Natural killer cell treated with Interleukin-12 subunit alpha and Interleukin-12 subunit beta and Interleukin-15 and Interleukin-18, amount 100 ng/mL, for 72 hours (primary cell): ENCODE results near the gene ZNF518A. TPM values are rescaled to one million over a fixed set of nuclear protein-coding genes. Genes with fewer than 3 reads are reported as not detected.

Source experiments
- ATAC-seq, 2 donors: fragments of 150-1000 bp; cut with Tn5 transposase in 1 of 2; sonication (Bioruptor Pico), chemical (Tn5 transposase) in 1 of 2; 2 replicates each; pipeline ENCODE4 v1.10.0; 2021
- DNase-seq: peaks from one replicate; pipeline ENCODE4 v3.0.0; 2022; ENCODE audit warnings: low spot score
- H3K27ac Mint-ChIP-seq, 2 donors: 1 replicate in 1 of 2; 2 replicates in 1 of 2; pipeline ENCODE4 v1.8.0; 2022; ENCODE audit warnings: mixed read lengths in 2 of 2, mild to moderate bottlenecking in 1 of 2, moderate library complexity in 1 of 2
- H3K27me3 Mint-ChIP-seq, 2 donors: 1 replicate in 1 of 2; 2 replicates in 1 of 2; pipeline ENCODE4 v1.8.0; 2022; ENCODE audit warnings: mixed read lengths in 2 of 2
- H3K36me3 Mint-ChIP-seq: one replicate; pipeline ENCODE4 v1.8.0; 2022; ENCODE audit warnings: mixed read lengths
- H3K4me1 Mint-ChIP-seq, 2 donors: 1 replicate in 1 of 2; 2 replicates in 1 of 2; pipeline ENCODE4 v1.8.0; 2022; ENCODE audit warnings: low read depth in 2 of 2, mixed read lengths in 2 of 2, mild to moderate bottlenecking in 1 of 2
- H3K4me3 Mint-ChIP-seq: one replicate; pipeline ENCODE4 v1.8.0; 2022; ENCODE audit warnings: mixed read lengths
- H3K9me3 Mint-ChIP-seq: 2 replicates; pipeline ENCODE4 v1.8.0; 2022; ENCODE audit warnings: mixed read lengths
- total RNA-seq, 2 donors: library from RNA; stranded (reverse); gene quantifications; one replicate each; pipeline ENCODE4 v1.2.3, GENCODE V29; 2022

ZNF518A gene
- total RNA-seq, 2 donors from 2014 or later: 21.1 to 27.7 TPM

DNA sequence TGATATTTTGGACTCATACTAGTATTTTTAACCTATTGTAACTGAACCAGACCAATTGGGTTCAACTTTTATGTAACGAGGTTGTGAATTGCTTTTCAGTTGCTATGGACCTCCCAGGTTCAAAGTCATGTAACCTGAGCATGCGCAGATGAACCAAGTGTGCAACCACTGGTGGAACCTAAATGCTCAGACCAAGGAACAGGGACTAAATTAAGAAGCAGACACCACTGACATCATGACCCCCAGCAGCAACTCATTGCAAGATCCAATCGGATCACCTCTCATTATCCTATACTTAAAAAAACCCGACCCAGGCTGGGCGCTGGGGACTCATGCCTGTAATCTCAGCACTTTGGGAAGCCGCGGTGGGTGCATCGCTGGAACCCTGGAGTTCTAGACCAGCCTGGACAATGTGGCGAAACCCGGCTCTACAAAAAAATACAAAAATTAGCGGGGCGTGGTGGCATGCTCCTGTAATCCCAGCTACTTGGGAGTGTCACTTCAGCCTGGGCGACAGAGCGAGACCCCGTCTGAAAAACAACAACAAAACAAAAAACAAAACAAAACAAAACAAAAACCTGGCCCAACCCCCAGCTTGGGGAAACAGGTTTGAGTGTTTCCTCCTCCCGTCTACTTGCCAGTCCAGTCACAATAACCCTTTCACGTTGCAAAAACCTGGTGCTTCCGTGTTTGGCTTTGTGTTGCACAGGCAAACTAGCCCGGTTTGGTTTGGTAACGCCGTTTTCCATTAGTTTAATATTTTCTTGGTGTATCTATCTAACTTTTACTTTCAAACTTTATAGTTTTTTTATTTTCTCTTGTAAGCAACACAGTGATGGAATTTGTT is 11.3 kb upstream of the ZNF518A start:
- H3K4me3 Mint-ChIP-seq: no peak overlapping the region
- peaks cover 51 to 77% of the 10 kb centered on the region in 2 donors for H3K27me3 Mint-ChIP-seq
- DNase-seq (no peak), ATAC-seq (no peak)
- no peaks in the 10 kb centered on the region for H3K4me1 Mint-ChIP-seq
- no peaks in the 10 kb centered on the region for H3K36me3 Mint-ChIP-seq
- no peaks in the 10 kb centered on the region for H3K9me3 Mint-ChIP-seq
- no peak overlapping the region for H3K27ac Mint-ChIP-seq

GRCh38 chr10:96122824-96123223 is 7.3 kb upstream of the ZNF518A start:
- H3K27me3 Mint-ChIP-seq: peaks cover 36 to 71% of the 10 kb centered on the region in 2 donors
- no peak overlapping the region for H3K27ac Mint-ChIP-seq
- no peaks in the 10 kb centered on the region for H3K4me1 Mint-ChIP-seq
- H3K9me3 Mint-ChIP-seq: no peaks in the 10 kb centered on the region
- no peak overlapping the region for H3K4me3 Mint-ChIP-seq
- DNase-seq (no peak), ATAC-seq (no peak)
- H3K36me3 Mint-ChIP-seq: peaks cover 4% of the 10 kb centered on the region

- no peak for DNase-seq
- H3K27me3 Mint-ChIP-seq: peaks cover 38 to 59% of the 10 kb centered on the region in 2 donors
- no peaks in the 10 kb centered on the region for H3K9me3 Mint-ChIP-seq
- H3K27ac Mint-ChIP-seq: no peak overlapping the region
- peaks cover 7% of the 10 kb centered on the region for H3K36me3 Mint-ChIP-seq
- peaks cover 0 to 4% of the 10 kb centered on the region in 2 donors for H3K4me1 Mint-ChIP-seq
- no peak overlapping the region for H3K4me3 Mint-ChIP-seq
- ATAC-seq: no peak
Measured at GRCh38 chr10:96124230-96125141, 5.6 kb upstream of the ZNF518A start.

GRCh38 chr10:96125142-96125515 is 5.0 kb upstream of the ZNF518A start:
- Mint-ChIP-seq H3K9me3 (no peaks in the 10 kb centered on the region), H3K27me3 (peaks cover 34 to 53% of the 10 kb centered on the region in 2 donors), H3K4me1 (peaks cover 0 to 5% of the 10 kb centered on the region in 2 donors), H3K27ac (no peak overlapping the region), H3K4me3 (no peak overlapping the region), H3K36me3 (peaks cover 7% of the 10 kb centered on the region)
- ATAC-seq: no peak
- no peak for DNase-seq

DNA sequence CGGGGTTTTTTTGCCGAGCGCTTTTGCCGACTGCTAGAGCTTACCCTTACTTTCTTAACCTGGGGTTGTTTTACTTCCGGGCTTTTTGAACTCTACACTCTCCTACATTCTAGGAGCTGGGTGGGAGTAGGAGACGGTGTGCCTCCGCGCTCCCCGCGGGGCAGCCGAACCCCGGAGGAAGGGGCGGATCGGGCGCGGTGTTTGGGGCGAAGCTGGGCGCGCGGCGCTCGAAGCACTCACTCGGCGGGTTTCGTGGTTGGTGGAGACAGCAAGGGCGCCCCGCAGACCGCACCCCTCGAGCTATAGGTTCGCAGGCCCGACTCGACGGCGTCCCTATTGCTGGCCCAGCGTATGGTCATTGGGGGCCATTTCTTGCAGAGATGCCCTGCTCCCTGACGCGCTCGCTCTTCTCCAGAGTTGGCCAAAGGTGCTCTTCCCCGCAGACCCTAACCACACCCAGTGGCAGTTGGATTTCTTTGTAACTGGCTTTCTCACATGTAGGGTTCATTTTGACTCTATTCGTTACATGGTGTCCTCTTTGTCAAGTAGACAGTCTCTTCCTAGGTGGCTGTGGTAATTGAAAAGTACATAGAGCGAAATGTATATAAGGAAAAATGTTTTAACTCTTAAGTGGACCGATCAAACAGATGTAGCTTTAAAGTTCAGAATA is 364 bp downstream of the ZNF518A start:
- Mint-ChIP-seq H3K36me3 (peaks cover 22% of the 10 kb centered on the region), H3K4me1 (peaks cover 9 to 13% of the 10 kb centered on the region in 2 donors), H3K27ac (peak overlapping the region; percentile 97 to 99), H3K4me3 (peak overlapping the region; percentile 95), H3K27me3 (peaks cover 11% of the 10 kb centered on the region in 2 donors), H3K9me3 (no peaks in the 10 kb centered on the region)
- ATAC-seq (peak; percentile 86 to 88), DNase-seq (peak; percentile 89)

- Mint-ChIP-seq H3K4me3 (peak overlapping the region; percentile 95), H3K36me3 (peaks cover 22% of the 10 kb centered on the region), H3K4me1 (peaks cover 9 to 13% of the 10 kb centered on the region in 2 donors), H3K27me3 (peaks cover 0 to 7% of the 10 kb centered on the region in 2 donors), H3K27ac (peak overlapping the region in 1 of 2 donors; percentile 97), H3K9me3 (no peaks in the 10 kb centered on the region)
- ATAC-seq (no peak), DNase-seq (no peak)
Measured at GRCh38 chr10:96131621-96132020, 1.5 kb downstream of the ZNF518A start.

DNA sequence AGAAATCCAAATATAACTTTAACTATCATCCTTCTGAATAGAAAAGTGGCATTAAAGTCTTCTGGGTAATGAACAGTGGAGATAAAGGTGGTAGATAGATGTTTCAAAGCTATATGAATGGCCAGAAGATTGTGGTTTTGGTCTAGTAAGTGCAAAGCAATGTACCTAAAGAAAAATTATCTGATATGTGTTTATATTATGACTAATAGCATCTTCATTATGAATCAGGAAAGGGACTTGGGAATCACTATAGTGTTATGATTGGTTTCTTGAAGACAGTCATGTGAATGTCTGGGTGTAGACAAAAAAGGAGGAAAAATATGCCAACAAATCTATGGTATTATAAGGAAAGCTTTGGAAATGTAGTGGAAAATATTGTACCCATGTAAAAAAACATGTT is 3.0 kb downstream of the ZNF518A start:
- no peak for DNase-seq
- ATAC-seq: no peak
- Mint-ChIP-seq H3K36me3 (peaks cover 32% of the 10 kb centered on the region), H3K9me3 (peaks cover 5% of the 10 kb centered on the region), H3K27ac (no peak overlapping the region), H3K4me1 (peaks cover 19 to 26% of the 10 kb centered on the region in 2 donors), H3K27me3 (peaks cover 0 to 3% of the 10 kb centered on the region in 2 donors), H3K4me3 (no peak overlapping the region)

- no peaks in the 10 kb centered on the region for H3K27me3 Mint-ChIP-seq
- DNase-seq (no peak), ATAC-seq (no peak)
- H3K27ac Mint-ChIP-seq: peak overlapping the region; percentile 73 to 85
- peaks cover 34% of the 10 kb centered on the region for H3K36me3 Mint-ChIP-seq
- peaks cover 5% of the 10 kb centered on the region for H3K9me3 Mint-ChIP-seq
- H3K4me1 Mint-ChIP-seq: peaks cover 25 to 26% of the 10 kb centered on the region in 2 donors
- H3K4me3 Mint-ChIP-seq: no peak overlapping the region
Measured at GRCh38 chr10:96136810-96137209, 6.7 kb downstream of the ZNF518A start.

- H3K4me1 Mint-ChIP-seq: peaks cover 25 to 26% of the 10 kb centered on the region in 2 donors
- H3K27me3 Mint-ChIP-seq: no peaks in the 10 kb centered on the region
- H3K36me3 Mint-ChIP-seq: peaks cover 34% of the 10 kb centered on the region
- H3K27ac Mint-ChIP-seq: peak overlapping the region; percentile 73 to 85
- H3K9me3 Mint-ChIP-seq: peaks cover 5% of the 10 kb centered on the region
- DNase-seq (no peak), ATAC-seq (no peak)
- H3K4me3 Mint-ChIP-seq: peak overlapping the region; percentile 68
Measured at GRCh38 chr10:96137567-96137966, 7.5 kb downstream of the ZNF518A start.

GRCh38 chr10:96138102-96138501 is 8.0 kb downstream of the ZNF518A start:
- peaks cover 5% of the 10 kb centered on the region for H3K9me3 Mint-ChIP-seq
- H3K27me3 Mint-ChIP-seq: no peaks in the 10 kb centered on the region
- peaks cover 38% of the 10 kb centered on the region for H3K36me3 Mint-ChIP-seq
- H3K27ac Mint-ChIP-seq: peak overlapping the region; percentile 73 to 85
- H3K4me3 Mint-ChIP-seq: peak overlapping the region; percentile 68
- peaks cover 25 to 29% of the 10 kb centered on the region in 2 donors for H3K4me1 Mint-ChIP-seq
- DNase-seq (no peak), ATAC-seq (peak; percentile 94 to 96)

GRCh38 chr10:96152437-96152836 is 22.3 kb downstream of the ZNF518A start:
- ATAC-seq: peak in 1 of 2 donors; percentile 77
- Mint-ChIP-seq H3K36me3 (peaks cover 40% of the 10 kb centered on the region), H3K4me1 (peaks cover 12 to 17% of the 10 kb centered on the region in 2 donors), H3K27ac (peak overlapping the region; percentile 31 to 71), H3K9me3 (no peaks in the 10 kb centered on the region), H3K4me3 (peak overlapping the region; percentile 23), H3K27me3 (no peaks in the 10 kb centered on the region)
- DNase-seq: no peak

DNA sequence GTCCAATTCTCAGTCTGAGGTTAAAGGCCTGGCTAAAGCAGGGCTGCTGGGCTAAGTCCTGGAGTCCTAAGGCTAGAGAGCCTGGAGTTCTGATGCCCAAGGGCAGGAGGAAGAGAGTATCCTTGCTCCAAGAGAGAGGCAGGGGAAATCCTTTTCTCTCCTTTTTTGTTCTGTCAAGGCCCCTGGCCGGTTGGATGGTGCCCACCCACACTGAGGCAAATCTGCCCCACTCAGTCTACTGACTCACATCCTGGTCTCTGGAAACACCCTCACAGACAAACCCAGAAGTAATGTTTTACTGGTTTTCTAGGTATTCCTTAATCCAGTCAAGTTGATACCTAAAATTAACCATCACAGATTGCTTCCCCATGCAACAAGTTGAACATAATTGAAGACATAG is 23.0 kb downstream of the ZNF518A start:
- H3K36me3 Mint-ChIP-seq: peaks cover 40% of the 10 kb centered on the region
- peak overlapping the region; percentile 31 to 71 for H3K27ac Mint-ChIP-seq
- H3K4me3 Mint-ChIP-seq: peak overlapping the region; percentile 23
- ATAC-seq (peak in 1 of 2 donors; percentile 85), DNase-seq (no peak)
- H3K4me1 Mint-ChIP-seq: peaks cover 12 to 17% of the 10 kb centered on the region in 2 donors
- no peaks in the 10 kb centered on the region for H3K9me3 Mint-ChIP-seq
- H3K27me3 Mint-ChIP-seq: no peaks in the 10 kb centered on the region

DNA sequence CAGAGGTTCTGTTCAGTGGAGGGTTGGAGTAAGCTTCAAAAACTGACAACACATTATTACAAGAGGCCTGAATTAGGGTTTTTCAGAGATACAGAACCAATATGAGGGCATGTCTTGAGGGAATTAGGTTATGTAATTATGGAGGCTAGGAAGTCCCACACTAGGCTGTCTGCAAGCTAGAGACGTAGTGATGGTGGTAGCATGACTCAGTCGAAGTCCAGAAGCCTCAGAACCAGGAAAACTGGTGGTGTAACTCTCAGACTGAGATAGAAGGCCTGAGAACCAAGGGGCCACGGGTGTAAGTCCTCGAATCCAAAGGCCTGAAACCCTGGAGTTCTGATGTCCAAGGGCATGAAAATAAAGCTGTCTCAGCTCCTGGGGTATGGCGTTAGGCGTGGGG is 35.6 kb downstream of the ZNF518A start:
- ATAC-seq (no peak), DNase-seq (no peak)
- no peaks in the 10 kb centered on the region for H3K27me3 Mint-ChIP-seq
- no peak overlapping the region for H3K27ac Mint-ChIP-seq
- peaks cover 33% of the 10 kb centered on the region for H3K36me3 Mint-ChIP-seq
- no peak overlapping the region for H3K4me3 Mint-ChIP-seq
- H3K4me1 Mint-ChIP-seq: peaks cover under 1 to 3% of the 10 kb centered on the region in 2 donors
- peaks cover 3% of the 10 kb centered on the region for H3K9me3 Mint-ChIP-seq
